ENCODE data around the gene MMP11. TPM values are rescaled to one million over a fixed set of nuclear protein-coding genes. Genes with fewer than 3 reads are reported as not detected.

The MMP11 gene
- polyA plus RNA-seq, 1 donor from 2014 or later, result 9.3 TPM

- TF ChIP-seq MXI1 (conservative IDR thresholded peaks at IDR 0.05; ENCODE audit: poor library complexity, severe bottlenecking), result no peak
- TF ChIP-seq EZH2 (IDR thresholded peaks at IDR 0.05; ENCODE audit: borderline replicate concordance, insufficient read depth, low read length, poor library complexity, severe bottlenecking), result no peak
- TF ChIP-seq SMC3 (conservative IDR thresholded peaks at IDR 0.05; ENCODE audit: poor library complexity), result no peak
- TF ChIP-seq RAD21 (conservative IDR thresholded peaks at IDR 0.05), result no peak
- TF ChIP-seq POLR2AphosphoS5 (IDR thresholded peaks at IDR 0.05), result no peak
- TF ChIP-seq TAF1 (IDR thresholded peaks at IDR 0.05; ENCODE audit: low read depth), result no peak
- no peak for TF ChIP-seq REST (IDR thresholded peaks at IDR 0.05; ENCODE audit: borderline replicate concordance)
- no peak for TF ChIP-seq CTCF (IDR thresholded peaks at IDR 0.05; ENCODE audit: poor library complexity, severe bottlenecking)
- TF ChIP-seq EP300 (conservative IDR thresholded peaks at IDR 0.05; ENCODE audit: poor library complexity, severe bottlenecking), result no peak
- no peak overlapping the region for H3K27ac ChIP-seq (ENCODE audit: low read length)
These were observed 54.8 kb downstream of the MMP11 start for GRCh38 chr22:23827351-23827995.

GRCh38 chr22:23828800-23829680 is 56.4 kb downstream of the MMP11 start:
- Histone ChIP-seq H3K27ac (ENCODE audit: low read length) (no peak overlapping the region), H3K4me2 (ENCODE audit: low read length) (no peak overlapping the region), H3K27me3 (ENCODE audit: insufficient read depth, low read depth, low read length) (no peaks in the 10 kb centered on the region), H4K20me1 (ENCODE audit: insufficient read depth) (no peaks in the 10 kb centered on the region), H2AFZ (ENCODE audit: low read depth, low read length) (no peak overlapping the region), H3K4me3 (ENCODE audit: low read length) (no peak overlapping the region), H3K36me3 (ENCODE audit: insufficient read depth, low read length) (peaks cover 5% of the 10 kb centered on the region), H3K9ac (ENCODE audit: low read length) (no peak overlapping the region), H3K9me2 (ENCODE audit: insufficient read depth, low read length) (no peaks in the 10 kb centered on the region), H3F3A (ENCODE audit: insufficient read depth, low read length, poor library complexity, severe bottlenecking) (no peaks in the 10 kb centered on the region), H3K9me3 (ENCODE audit: low read length) (no peaks in the 10 kb centered on the region), H3K79me2 (replicated peaks; ENCODE audit: insufficient read depth, low read length) (peaks cover 12% of the 10 kb centered on the region)
- TF ChIP-seq EZH2 (IDR thresholded peaks at IDR 0.05; ENCODE audit: borderline replicate concordance, insufficient read depth, low read length, poor library complexity, severe bottlenecking) (no peak), CTCF (IDR thresholded peaks at IDR 0.05; ENCODE audit: poor library complexity, severe bottlenecking) (no peak), REST (IDR thresholded peaks at IDR 0.05; ENCODE audit: borderline replicate concordance) (no peak), EP300 (conservative IDR thresholded peaks at IDR 0.05; ENCODE audit: poor library complexity, severe bottlenecking) (no peak), MXI1 (conservative IDR thresholded peaks at IDR 0.05; ENCODE audit: poor library complexity, severe bottlenecking) (no peak), RAD21 (conservative IDR thresholded peaks at IDR 0.05) (no peak), POLR2AphosphoS5 (IDR thresholded peaks at IDR 0.05) (no peak), SMC3 (conservative IDR thresholded peaks at IDR 0.05; ENCODE audit: poor library complexity) (no peak), TAF1 (IDR thresholded peaks at IDR 0.05; ENCODE audit: low read depth) (no peak)

More at GRCh38 chr22:23827351-23827995, 54.8 kb downstream of the MMP11 start:
- Histone ChIP-seq H3F3A (ENCODE audit: insufficient read depth, low read length, poor library complexity, severe bottlenecking) (no peaks in the 10 kb centered on the region), H4K20me1 (ENCODE audit: insufficient read depth) (no peaks in the 10 kb centered on the region), H3K4me3 (ENCODE audit: low read length) (no peak overlapping the region), H3K36me3 (ENCODE audit: insufficient read depth, low read length) (peaks cover 5% of the 10 kb centered on the region), H3K4me2 (ENCODE audit: low read length) (no peak overlapping the region), H3K9ac (ENCODE audit: low read length) (no peak overlapping the region), H3K79me2 (replicated peaks; ENCODE audit: insufficient read depth, low read length) (peaks cover 12% of the 10 kb centered on the region), H3K27me3 (ENCODE audit: insufficient read depth, low read depth, low read length) (no peaks in the 10 kb centered on the region), H3K9me2 (ENCODE audit: insufficient read depth, low read length) (no peaks in the 10 kb centered on the region), H2AFZ (ENCODE audit: low read depth, low read length) (no peak overlapping the region), H3K9me3 (ENCODE audit: low read length) (no peaks in the 10 kb centered on the region)

Data from neural cell (in vitro differentiated cells).